IPS-NIHi7 (cell line): ENCODE results near the gene RHOXF1.
"Not testable (repeated sequence)": the region's sequence is repeated elsewhere in the genome, so short reads cannot be mapped to it uniquely, and the experiment has no call there.

ENCODE experiments used
- DNase-seq: peaks from one replicate; pipeline ENCODE4 v3.0.0; 2012; ENCODE audit warnings: mixed read lengths; ENCODE audit errors: extremely low spot score

The RHOXF1 gene

GRCh38 chrX:120085553-120086185 lies 30.0 kb downstream of the RHOXF1 start:
- not testable (repeated sequence) for DNase-seq

- not testable (repeated sequence) for DNase-seq
These were observed 38.1 kb downstream of the RHOXF1 start, which contains the start of gene RHOXF2B for GRCh38 chrX:120077590-120077989. Gene RHOXF2B, minus strand, starts transcription at chrX:120077690. Its CDS starts 138 bp downstream, at chrX:120077552.

- not testable (repeated sequence) for DNase-seq
These were observed 49.5 kb downstream of the RHOXF1 start for GRCh38 chrX:120066169-120066568.
